DOHH2 (cell line): ENCODE measurements around the gene EPHB1.

ENCODE experiments used
- CTCF ChIP-seq: fragments of 200-600 bp; sonication (generic); IDR thresholded peaks from one replicate; pipeline ENCODE4 v1.5.1; 2014; ENCODE audit warnings: antibody characterized with exemption, mild to moderate bottlenecking, low read depth, low read length; ENCODE audit not compliant: poor library complexity, severe bottlenecking
- EZH2phosphoT487 ChIP-seq: fragments of 200-600 bp; sonication (generic); IDR thresholded peaks from 2 replicates; pipeline ENCODE4 v1.6.1; 2017; ENCODE audit warnings: borderline replicate concordance, mild to moderate bottlenecking, antibody characterized with exemption, low read length, moderate library complexity, mixed read lengths

- TF ChIP-seq CTCF (no peak), EZH2phosphoT487 (no peak)
Observed at GRCh38 chr3:134860141-134860540, 65.1 kb downstream of the EPHB1 start.
